NK-92 treated with Interleukin-12 subunit alpha and Interleukin-12 subunit beta, amount 100 ng/mL, for 24 hours (cell line): Measurements from ENCODE around the gene CTXND1.
"Not testable (repeated sequence)": the region's sequence is repeated elsewhere in the genome, so short reads cannot be mapped to it uniquely, and the experiment has no call there.

Source experiments
- DNase-seq: peaks from one replicate; lab custom pipeline; 2025; lab: John Stamatoyannopoulos, UW

CTXND1 gene

GRCh38 chr15:80252121-80252518, at the start of gene CTXND1:
CTXND1 (minus strand) TSS chr15:80252213; CDS start chr15:80201949, 50,264 bp downstream.
- DNase-seq: no peak

- DNase-seq: no peak
Observed at GRCh38 chr15:80301472-80301871, 49.5 kb upstream of the CTXND1 start.

GRCh38 chr15:80295777-80296176, 43.8 kb upstream of the CTXND1 start:
- not testable (repeated sequence) for DNase-seq

- DNase-seq: no peak
Observed at GRCh38 chr15:80292079-80292478, 40.1 kb upstream of the CTXND1 start.

GRCh38 chr15:80290891-80291290, 38.9 kb upstream of the CTXND1 start:
- DNase-seq: not testable (repeated sequence)

- DNase-seq: no peak
Observed at GRCh38 chr15:80289528-80290495, 37.8 kb upstream of the CTXND1 start.

- no peak for DNase-seq
Observed at GRCh38 chr15:80288131-80288530, 36.1 kb upstream of the CTXND1 start.

GRCh38 chr15:80286055-80286454, 34.0 kb upstream of the CTXND1 start:
- no peak for DNase-seq

GRCh38 chr15:80285379-80285778, 33.4 kb upstream of the CTXND1 start:
- DNase-seq: no peak

GRCh38 chr15:80283531-80283930, 31.5 kb upstream of the CTXND1 start:
- no peak for DNase-seq

GRCh38 chr15:80277147-80277546, 25.1 kb upstream of the CTXND1 start:
- DNase-seq: no peak

GRCh38 chr15:80275961-80276360, 23.9 kb upstream of the CTXND1 start:
- no peak for DNase-seq

GRCh38 chr15:80274996-80275395, 23.0 kb upstream of the CTXND1 start:
- no peak for DNase-seq

GRCh38 chr15:80274554-80274953, 22.5 kb upstream of the CTXND1 start:
- DNase-seq: no peak

- DNase-seq: no peak
Observed at GRCh38 chr15:80272987-80273386, 21.0 kb upstream of the CTXND1 start.

- no peak for DNase-seq
Observed at GRCh38 chr15:80270472-80270871, 18.5 kb upstream of the CTXND1 start.

GRCh38 chr15:80268101-80268500, 16.1 kb upstream of the CTXND1 start:
- no peak for DNase-seq

- DNase-seq: no peak
Observed at GRCh38 chr15:80267658-80268057, 15.6 kb upstream of the CTXND1 start.

- no peak for DNase-seq
Observed at GRCh38 chr15:80266745-80267144, 14.7 kb upstream of the CTXND1 start.

- no peak for DNase-seq
Observed at GRCh38 chr15:80266113-80266512, 14.1 kb upstream of the CTXND1 start.

GRCh38 chr15:80265021-80265420, 13.0 kb upstream of the CTXND1 start:
- DNase-seq: no peak

GRCh38 chr15:80264031-80264430, 12.0 kb upstream of the CTXND1 start:
- no peak for DNase-seq

- DNase-seq: no peak
Observed at GRCh38 chr15:80260551-80260950, 8.5 kb upstream of the CTXND1 start.
